GM12891 (cell line): ENCODE data around the gene NR0B2.

Experiments
- POLR2A ChIP-seq: IDR thresholded peaks from 2 replicates; pipeline ENCODE4 v1.6.1; 2011; ENCODE audit warnings: low read depth, low read length, control low read depth
- POLR2AphosphoS5 ChIP-seq: IDR thresholded peaks from 2 replicates; pipeline ENCODE4 v1.6.1; 2011; ENCODE audit warnings: low read depth, low read length, control low read depth
- SPI1 ChIP-seq: IDR thresholded peaks from 2 replicates; pipeline ENCODE4 v1.6.1; 2011; ENCODE audit warnings: low read depth, low read length, control low read depth
- TAF1 ChIP-seq: IDR thresholded peaks from 2 replicates; pipeline ENCODE4 v1.6.1; 2011; ENCODE audit warnings: low read depth, low read length, control low read depth

GRCh38 chr1:26959722-26960624 is 46.2 kb upstream of the NR0B2 start, which contains the start of gene KDF1:
- no peak for TF ChIP-seq POLR2A
- no peak for TF ChIP-seq TAF1
- no peak for TF ChIP-seq POLR2AphosphoS5
- TF ChIP-seq SPI1: no peak
